Measurements from ENCODE around the gene LMX1A.

LMX1A gene

GRCh38 chr1:165222580-165222979, 133.9 kb downstream of the LMX1A start:
- Histone ChIP-seq H3K9ac (ENCODE audit: low read length) (no peak overlapping the region), H3K27ac (ENCODE audit: low read length) (no peak overlapping the region), H3K4me3 (ENCODE audit: low read length) (no peak overlapping the region), H3K79me2 (ENCODE audit: low read length) (no peaks in the 10 kb centered on the region), H3K4me1 (ENCODE audit: low read length) (no peaks in the 10 kb centered on the region), H4K20me1 (ENCODE audit: insufficient read depth, low read length) (no peaks in the 10 kb centered on the region), H3K9me3 (replicated peaks; ENCODE audit: insufficient read depth, low read length) (no peaks in the 10 kb centered on the region), H3K27me3 (replicated peaks; ENCODE audit: insufficient read depth, low read length) (no peaks in the 10 kb centered on the region), H3K36me3 (replicated peaks; ENCODE audit: insufficient read depth, low read length) (no peaks in the 10 kb centered on the region), H3K9me2 (replicated peaks; ENCODE audit: insufficient read depth, low read length) (no peaks in the 10 kb centered on the region), H3K4me2 (ENCODE audit: low read depth, low read length) (no peak overlapping the region), H2AFZ (ENCODE audit: low read length) (no peak overlapping the region), H3F3A (ENCODE audit: insufficient read depth, low read length) (no peaks in the 10 kb centered on the region)
- TF ChIP-seq EZH2phosphoT487 (IDR thresholded peaks at IDR 0.05; ENCODE audit: low read length) (no peak), EZH2 (optimal IDR thresholded peaks at IDR 0.05; ENCODE audit: low read depth, low read length) (no peak), CTCF (IDR thresholded peaks at IDR 0.05; ENCODE audit: low read length) (no peak)
- no peak for DNase-seq

- H3F3A ChIP-seq (ENCODE audit: insufficient read depth, low read length), result no peaks in the 10 kb centered on the region
- no peaks in the 10 kb centered on the region for H3K27me3 ChIP-seq (replicated peaks; ENCODE audit: insufficient read depth, low read length)
- no peaks in the 10 kb centered on the region for H3K9me2 ChIP-seq (replicated peaks; ENCODE audit: insufficient read depth, low read length)
- no peak overlapping the region for H3K9ac ChIP-seq (ENCODE audit: low read length)
- no peak for TF ChIP-seq CTCF (IDR thresholded peaks at IDR 0.05; ENCODE audit: low read length)
- no peak for TF ChIP-seq EZH2 (optimal IDR thresholded peaks at IDR 0.05; ENCODE audit: low read depth, low read length)
- TF ChIP-seq EZH2phosphoT487 (IDR thresholded peaks at IDR 0.05; ENCODE audit: low read length), result no peak
- no peak overlapping the region for H3K4me3 ChIP-seq (ENCODE audit: low read length)
- no peaks in the 10 kb centered on the region for H4K20me1 ChIP-seq (ENCODE audit: insufficient read depth, low read length)
- H3K27ac ChIP-seq (ENCODE audit: low read length), result no peak overlapping the region
- no peak overlapping the region for H2AFZ ChIP-seq (ENCODE audit: low read length)
- H3K36me3 ChIP-seq (replicated peaks; ENCODE audit: insufficient read depth, low read length), result no peaks in the 10 kb centered on the region
- H3K79me2 ChIP-seq (ENCODE audit: low read length), result no peaks in the 10 kb centered on the region
- H3K9me3 ChIP-seq (replicated peaks; ENCODE audit: insufficient read depth, low read length), result no peaks in the 10 kb centered on the region
- H3K4me1 ChIP-seq (ENCODE audit: low read length), result no peaks in the 10 kb centered on the region
- DNase-seq, result no peak
- H3K4me2 ChIP-seq (ENCODE audit: low read depth, low read length), result no peak overlapping the region
Measured at GRCh38 chr1:165218731-165219130, 137.8 kb downstream of the LMX1A start.

GRCh38 chr1:165217958-165218357, 138.6 kb downstream of the LMX1A start:
- Histone ChIP-seq H3K27me3 (replicated peaks; ENCODE audit: insufficient read depth, low read length) (no peaks in the 10 kb centered on the region), H4K20me1 (ENCODE audit: insufficient read depth, low read length) (no peaks in the 10 kb centered on the region), H2AFZ (ENCODE audit: low read length) (no peak overlapping the region), H3K79me2 (ENCODE audit: low read length) (no peaks in the 10 kb centered on the region), H3K27ac (ENCODE audit: low read length) (no peak overlapping the region), H3K9me3 (replicated peaks; ENCODE audit: insufficient read depth, low read length) (no peaks in the 10 kb centered on the region), H3K9ac (ENCODE audit: low read length) (no peak overlapping the region), H3F3A (ENCODE audit: insufficient read depth, low read length) (no peaks in the 10 kb centered on the region), H3K9me2 (replicated peaks; ENCODE audit: insufficient read depth, low read length) (no peaks in the 10 kb centered on the region), H3K4me2 (ENCODE audit: low read depth, low read length) (no peak overlapping the region), H3K36me3 (replicated peaks; ENCODE audit: insufficient read depth, low read length) (no peaks in the 10 kb centered on the region), H3K4me1 (ENCODE audit: low read length) (no peaks in the 10 kb centered on the region), H3K4me3 (ENCODE audit: low read length) (no peak overlapping the region)
- no peak for TF ChIP-seq CTCF (IDR thresholded peaks at IDR 0.05; ENCODE audit: low read length)
- no peak for TF ChIP-seq EZH2 (optimal IDR thresholded peaks at IDR 0.05; ENCODE audit: low read depth, low read length)
- no peak for TF ChIP-seq EZH2phosphoT487 (IDR thresholded peaks at IDR 0.05; ENCODE audit: low read length)
- DNase-seq, result no peak
